RKO (cell line): Measurements from ENCODE around the gene KIAA1217.
"Not testable (repeated sequence)": the region's sequence is repeated elsewhere in the genome, so short reads cannot be mapped to it uniquely, and the experiment has no call there.

Experiments
- DNase-seq: peaks from one replicate; pipeline ENCODE4 v3.0.0-alpha.2; 2016; ENCODE audit warnings: low spot score

The KIAA1217 gene

GRCh38 chr10:24288581-24288980 is 79.6 kb downstream of the KIAA1217 start:
- no peak for DNase-seq

- DNase-seq: no peak
Observed at GRCh38 chr10:24289235-24289634, 80.3 kb downstream of the KIAA1217 start.

GRCh38 chr10:24292304-24293293 is 83.7 kb downstream of the KIAA1217 start:
- DNase-seq: no peak

GRCh38 chr10:24299578-24300260 is 90.8 kb downstream of the KIAA1217 start:
- DNase-seq: no peak

- no peak for DNase-seq
Observed at GRCh38 chr10:24303522-24304310, 94.8 kb downstream of the KIAA1217 start.

- DNase-seq: no peak
Observed at GRCh38 chr10:24305551-24306506, 96.9 kb downstream of the KIAA1217 start.

- DNase-seq: no peak
Observed at GRCh38 chr10:24306507-24306875, 97.6 kb downstream of the KIAA1217 start.

GRCh38 chr10:24307116-24307515 is 98.2 kb downstream of the KIAA1217 start:
- no peak for DNase-seq

- DNase-seq: no peak
Observed at GRCh38 chr10:24307696-24308485, 99.0 kb downstream of the KIAA1217 start.

GRCh38 chr10:24310104-24310503 is 101.2 kb downstream of the KIAA1217 start:
- no peak for DNase-seq

GRCh38 chr10:24311888-24312287 is 103.0 kb downstream of the KIAA1217 start:
- no peak for DNase-seq

GRCh38 chr10:24313283-24313682 is 104.3 kb downstream of the KIAA1217 start:
- no peak for DNase-seq

- no peak for DNase-seq
Observed at GRCh38 chr10:24315211-24315610, 106.3 kb downstream of the KIAA1217 start.

- no peak for DNase-seq
Observed at GRCh38 chr10:24318517-24318916, 109.6 kb downstream of the KIAA1217 start.

GRCh38 chr10:24320373-24320772 is 111.4 kb downstream of the KIAA1217 start:
- no peak for DNase-seq

GRCh38 chr10:24324651-24325050 is 115.7 kb downstream of the KIAA1217 start:
- no peak for DNase-seq

GRCh38 chr10:24331457-24331856 is 122.5 kb downstream of the KIAA1217 start:
- DNase-seq: no peak

GRCh38 chr10:24333736-24334135 is 124.8 kb downstream of the KIAA1217 start:
- no peak for DNase-seq

- DNase-seq: no peak
Observed at GRCh38 chr10:24334279-24334939, 125.5 kb downstream of the KIAA1217 start.

- not testable (repeated sequence) for DNase-seq
Observed at GRCh38 chr10:24337723-24338122, 128.8 kb downstream of the KIAA1217 start.
